ENCODE results near the gene IPO8. TPM values are rescaled to one million over a fixed set of nuclear protein-coding genes. Genes with fewer than 3 reads are reported as not detected.
"Not testable (repeated sequence)": the region's sequence is repeated elsewhere in the genome, so short reads cannot be mapped to it uniquely, and the experiment has no call there.

IPO8 gene
- total RNA-seq, 3 donors from 2014 or later, result 62.2 to 72.3 (median 63.7) TPM

GRCh38 chr12:30603129-30603528, 92.5 kb downstream of the IPO8 start:
- TF ChIP-seq CTCF (IDR thresholded peaks at IDR 0.05), result no peak
- no peak for DNase-seq
- no peak for ATAC-seq

GRCh38 chr12:30602678-30603077, 93.0 kb downstream of the IPO8 start:
- DNase-seq (no peak), ATAC-seq (no peak)
- intact Hi-C loops (cut with DNase I, micrococcal nuclease), result no loop called here
- H3K4me3 ChIP-seq, result no peak overlapping the region
- H3K9me3 ChIP-seq, result peaks cover 3% of the 10 kb centered on the region
- no peaks in the 10 kb centered on the region for H3K4me1 ChIP-seq (ENCODE audit: low read depth)
- no peak for TF ChIP-seq CTCF (IDR thresholded peaks at IDR 0.05)
- H3K36me3 ChIP-seq (ENCODE audit: low read depth), result no peaks in the 10 kb centered on the region

More at GRCh38 chr12:30603129-30603528, 92.5 kb downstream of the IPO8 start:
- no peaks in the 10 kb centered on the region for H3K4me1 ChIP-seq (ENCODE audit: low read depth)
- intact Hi-C loops (cut with DNase I, micrococcal nuclease), result no loop called here
- H3K4me3 ChIP-seq, result no peak overlapping the region
- H3K36me3 ChIP-seq (ENCODE audit: low read depth), result no peaks in the 10 kb centered on the region
- peaks cover 3% of the 10 kb centered on the region for H3K9me3 ChIP-seq

- H3K4me3 ChIP-seq, result no peak overlapping the region
- H3K4me1 ChIP-seq (ENCODE audit: low read depth), result no peaks in the 10 kb centered on the region
- ATAC-seq, result no peak
- no peak for TF ChIP-seq CTCF (IDR thresholded peaks at IDR 0.05)
- peaks cover 3% of the 10 kb centered on the region for H3K9me3 ChIP-seq
- intact Hi-C loops (cut with DNase I, micrococcal nuclease), result no loop called here
- DNase-seq, result no peak
- H3K36me3 ChIP-seq (ENCODE audit: low read depth), result no peaks in the 10 kb centered on the region
These were observed 96.1 kb downstream of the IPO8 start for GRCh38 chr12:30599608-30600007.

GRCh38 chr12:30598889-30599288, 96.8 kb downstream of the IPO8 start:
- Histone ChIP-seq H3K4me3 (no peak overlapping the region), H3K4me1 (ENCODE audit: low read depth) (no peaks in the 10 kb centered on the region), H3K36me3 (ENCODE audit: low read depth) (no peaks in the 10 kb centered on the region), H3K9me3 (peaks cover 3% of the 10 kb centered on the region)
- no peak for ATAC-seq
- no peak for DNase-seq
- TF ChIP-seq CTCF (IDR thresholded peaks at IDR 0.05), result no peak
- intact Hi-C loops (cut with DNase I, micrococcal nuclease), result no loop called here

- ATAC-seq, result no peak
- TF ChIP-seq CTCF (IDR thresholded peaks at IDR 0.05), result no peak
- intact Hi-C loops (cut with DNase I, micrococcal nuclease), result no loop called here
- no peaks in the 10 kb centered on the region for H3K36me3 ChIP-seq (ENCODE audit: low read depth)
- DNase-seq, result no peak
- H3K4me1 ChIP-seq (ENCODE audit: low read depth), result no peaks in the 10 kb centered on the region
- no peak overlapping the region for H3K4me3 ChIP-seq
- H3K9me3 ChIP-seq, result no peaks in the 10 kb centered on the region
These were observed 99.9 kb downstream of the IPO8 start for GRCh38 chr12:30595742-30596141.

- Histone ChIP-seq H3K9me3 (no peaks in the 10 kb centered on the region), H3K4me3 (no peak overlapping the region), H3K4me1 (ENCODE audit: low read depth) (no peaks in the 10 kb centered on the region), H3K36me3 (ENCODE audit: low read depth) (no peaks in the 10 kb centered on the region)
- TF ChIP-seq CTCF (IDR thresholded peaks at IDR 0.05), result no peak
- intact Hi-C loops (cut with DNase I, micrococcal nuclease), result no loop called here
- ATAC-seq (no peak), DNase-seq (no peak)
These were observed 101.2 kb downstream of the IPO8 start for GRCh38 chr12:30594509-30594908.

- H3K9me3 ChIP-seq; ATAC-seq; DNase-seq; intact Hi-C loops (cut with DNase I, micrococcal nuclease); H3K36me3 ChIP-seq (ENCODE audit: low read depth); H3K4me3 ChIP-seq; H3K4me1 ChIP-seq (ENCODE audit: low read depth): not testable (repeated sequence)
These were observed 107.1 kb downstream of the IPO8 start for GRCh38 chr12:30588572-30588971.
